ENCODE measurements around the gene NOM1.

Gene NOM1

GRCh38 chr7:157004521-157005455 is 55.3 kb downstream of the NOM1 start:
- no peak for DNase-seq (ENCODE audit: low spot score)

- no peak for DNase-seq (ENCODE audit: low spot score)
Measured at GRCh38 chr7:157005456-157006204, 56.1 kb downstream of the NOM1 start.

GRCh38 chr7:157006205-157006747 is 56.8 kb downstream of the NOM1 start:
- no peak for DNase-seq (ENCODE audit: low spot score)

- no peak for DNase-seq (ENCODE audit: low spot score)
Measured at GRCh38 chr7:157006829-157007469, 57.4 kb downstream of the NOM1 start.

GRCh38 chr7:157007470-157008066 is 58.1 kb downstream of the NOM1 start:
- DNase-seq (ENCODE audit: low spot score): no peak

- DNase-seq (ENCODE audit: low spot score): no peak
Measured at GRCh38 chr7:157008206-157009169, 59.0 kb downstream of the NOM1 start.

- DNase-seq (ENCODE audit: low spot score): no peak
Measured at GRCh38 chr7:157009170-157009777, 59.8 kb downstream of the NOM1 start.

- no peak for DNase-seq (ENCODE audit: low spot score)
Measured at GRCh38 chr7:157009778-157010587, 60.5 kb downstream of the NOM1 start.

- DNase-seq (ENCODE audit: low spot score): peak; percentile 81
Measured at GRCh38 chr7:157010588-157011332, 61.2 kb downstream of the NOM1 start, which contains the start of gene MNX1. Gene MNX1, minus strand, starts transcription at chr7:157010663. Its CDS starts 313 bp downstream, at chr7:157010350.

- peak; percentile 54 for DNase-seq (ENCODE audit: low spot score)
Measured at GRCh38 chr7:157011333-157012112, 62.0 kb downstream of the NOM1 start.

- DNase-seq (ENCODE audit: low spot score): no peak
Measured at GRCh38 chr7:157012113-157012547, 62.6 kb downstream of the NOM1 start.

GRCh38 chr7:157013101-157013500 is 63.6 kb downstream of the NOM1 start:
- no peak for DNase-seq (ENCODE audit: low spot score)

- no peak for DNase-seq (ENCODE audit: low spot score)
Measured at GRCh38 chr7:157013602-157014549, 64.4 kb downstream of the NOM1 start.

GRCh38 chr7:157014635-157015555 is 65.4 kb downstream of the NOM1 start:
- no peak for DNase-seq (ENCODE audit: low spot score)

GRCh38 chr7:157016024-157016351 is 66.5 kb downstream of the NOM1 start:
- DNase-seq (ENCODE audit: low spot score): no peak

Measured in SK-N-DZ (cell line).